Stomach (tissue), 9 donors: ENCODE measurements around the gene ARHGEF4. TPM values are rescaled to one million over a fixed set of nuclear protein-coding genes. Genes with fewer than 3 reads are reported as not detected.

Experiments used
- DNase-seq, 2 donors: peaks; one replicate each; pipeline versions ENCODE4 v3.0.0 to v3.0.0-alpha.2; 2013 to 2019
- H3K27ac ChIP-seq, 5 donors: fragments of 200-600 bp in 4 of 5; sonication (generic) in 4 of 5; one replicate each; pipeline ENCODE4 v1.5.1; 2013 to 2019; ENCODE audit warnings: mild to moderate bottlenecking in 1 of 5, moderate library complexity in 1 of 5
- H3K27me3 ChIP-seq, 3 donors: fragments of 200-600 bp; sonication (generic); one replicate each; pipeline ENCODE4 v1.5.1; 2017 to 2019; ENCODE audit warnings: mixed run types in 1 of 3
- H3K36me3 ChIP-seq, 4 donors: fragments of 200-600 bp; sonication (generic); 1 replicate in 3 of 4; 2 replicates in 1 of 4; pipeline ENCODE4 v1.5.1; 2016 to 2019
- H3K4me1 ChIP-seq, 4 donors: fragments of 200-600 bp; sonication (generic); one replicate each; pipeline ENCODE4 v1.5.1; 2016 to 2019
- H3K4me3 ChIP-seq, 4 donors: fragments of 200-600 bp; sonication (generic) in 3 of 4; one replicate each; pipeline ENCODE4 v1.5.1; 2016 to 2019; ENCODE audit warnings: mild to moderate bottlenecking in 1 of 4
- H3K9me3 ChIP-seq, 4 donors: fragments of 200-600 bp; sonication (generic); one replicate each; pipeline ENCODE4 v1.5.1; 2016 to 2019
- EP300 ChIP-seq: sonication (generic); formaldehyde crosslinking; IDR thresholded peaks from one replicate; pipeline ENCODE4 v1.6.1; 2017; ENCODE audit warnings: antibody characterized with exemption
- POLR2A ChIP-seq, 4 donors: fragments of 450-650 bp; IDR thresholded peaks; one replicate each; pipeline ENCODE4 v1.6.1; 2016; ENCODE audit warnings: antibody characterized with exemption in 4 of 4, control low read depth in 2 of 4, mild to moderate bottlenecking in 1 of 4, moderate library complexity in 1 of 4
- POLR2AphosphoS5 ChIP-seq, 3 donors: sonication (generic); formaldehyde crosslinking; IDR thresholded peaks; one replicate each; pipeline ENCODE4 v1.6.1; 2016; ENCODE audit warnings: antibody characterized with exemption in 3 of 3
- WGBS, 5 donors: extraction: QIAGEN DNeasy Blood & Tissue Kit in 3 of 5; methylation state at CpG; one replicate each; pipeline versions ENCODE4 v1.1.5 to v1.1.7; 2013 to 2018; 5-methylcytosine and 5-hydroxymethylcytosine counted together
- intact Hi-C: fragments of 100-400 bp; cut with DNase I; formaldehyde crosslinking; loops from one replicate; pipeline ENCODE4 v1.15.1; 2023; ENCODE audit warnings: low total_unique reads
- polyA plus RNA-seq, 3 donors: library from polyadenylated mRNA; stranded (reverse); fragments of 200-250 nt; gene quantifications; one replicate each; pipeline ENCODE4 v1.2.3, GENCODE V29; 2013
- total RNA-seq, 5 donors: library from RNA; depleted of rRNA; stranded (reverse); fragments of >200 nt; gene quantifications; one replicate each; pipeline versions ENCODE4 v1.1.0 to v1.2.3, GENCODE V29; 2014 to 2016
- TF ChIP-seq, protein P1 (sequence below), 7 experiments: fragments of 450-650 bp in 4 of 7; fragments of 200-600 bp in 3 of 7; sonication (generic) in 3 of 7; IDR thresholded peaks; one replicate each; pipeline ENCODE4 v1.5.1; 2016 to 2019; ENCODE audit warnings: antibody characterized with exemption in 7 of 7, control low read depth in 2 of 7, mild to moderate bottlenecking in 1 of 7
- donor health status: healthy with polysubstance abuse.
- donor health status: Bipolar disorder and iron deficiency.
- donor health status: healthy.

ARHGEF4 gene
- total and polyA plus RNA-seq, 8 donors: 1.4 to 32.3 (median 11.2) TPM; not detected in 1

DNA sequence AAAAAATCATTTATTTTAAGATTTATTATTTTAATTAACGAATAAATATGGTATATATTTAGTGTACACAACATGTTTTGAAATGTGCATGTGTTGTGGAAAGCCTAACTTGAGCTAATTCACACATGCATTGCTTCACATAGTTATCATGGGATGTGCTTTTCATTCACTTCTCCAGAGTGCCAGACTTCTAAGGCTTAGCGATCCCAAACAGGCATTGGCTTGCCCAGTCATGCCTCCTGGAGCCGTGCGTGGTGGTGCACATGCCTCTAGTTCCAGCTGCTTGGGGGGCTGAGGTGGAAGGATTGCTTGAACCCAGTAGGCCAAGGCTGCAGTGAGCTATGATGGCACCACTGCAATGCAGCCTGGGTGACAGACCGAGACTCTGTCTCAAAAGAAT lies 40.5 kb downstream of the ARHGEF4 start:
- intact Hi-C loops: loop anchor here (10.0 kb wide), 1 partner anchor 82 kb away; no protein-coding TSS in a partner anchor
- Histone ChIP-seq H3K36me3 (no peaks in the 10 kb centered on the region), H3K27me3 (peaks cover 0 to 23% (median 7%) of the 10 kb centered on the region in 3 donors), H3K4me1 (no peaks in the 10 kb centered on the region), H3K27ac (no peak overlapping the region), H3K9me3 (no peaks in the 10 kb centered on the region), H3K4me3 (no peak overlapping the region)
- TF ChIP-seq, protein P1, sequence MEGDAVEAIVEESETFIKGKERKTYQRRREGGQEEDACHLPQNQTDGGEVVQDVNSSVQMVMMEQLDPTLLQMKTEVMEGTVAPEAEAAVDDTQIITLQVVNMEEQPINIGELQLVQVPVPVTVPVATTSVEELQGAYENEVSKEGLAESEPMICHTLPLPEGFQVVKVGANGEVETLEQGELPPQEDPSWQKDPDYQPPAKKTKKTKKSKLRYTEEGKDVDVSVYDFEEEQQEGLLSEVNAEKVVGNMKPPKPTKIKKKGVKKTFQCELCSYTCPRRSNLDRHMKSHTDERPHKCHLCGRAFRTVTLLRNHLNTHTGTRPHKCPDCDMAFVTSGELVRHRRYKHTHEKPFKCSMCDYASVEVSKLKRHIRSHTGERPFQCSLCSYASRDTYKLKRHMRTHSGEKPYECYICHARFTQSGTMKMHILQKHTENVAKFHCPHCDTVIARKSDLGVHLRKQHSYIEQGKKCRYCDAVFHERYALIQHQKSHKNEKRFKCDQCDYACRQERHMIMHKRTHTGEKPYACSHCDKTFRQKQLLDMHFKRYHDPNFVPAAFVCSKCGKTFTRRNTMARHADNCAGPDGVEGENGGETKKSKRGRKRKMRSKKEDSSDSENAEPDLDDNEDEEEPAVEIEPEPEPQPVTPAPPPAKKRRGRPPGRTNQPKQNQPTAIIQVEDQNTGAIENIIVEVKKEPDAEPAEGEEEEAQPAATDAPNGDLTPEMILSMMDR (IDR thresholded peaks at IDR 0.05): no peak
- no peak for TF ChIP-seq POLR2A (IDR thresholded peaks at IDR 0.05)
- TF ChIP-seq POLR2AphosphoS5 (IDR thresholded peaks at IDR 0.05): no peak
- TF ChIP-seq EP300: no peak
- 71 to 80% (median 75%) methylated on average over 5 of the region's 5 CpGs for WGBS, 5 donors
- no peak for DNase-seq

DNA sequence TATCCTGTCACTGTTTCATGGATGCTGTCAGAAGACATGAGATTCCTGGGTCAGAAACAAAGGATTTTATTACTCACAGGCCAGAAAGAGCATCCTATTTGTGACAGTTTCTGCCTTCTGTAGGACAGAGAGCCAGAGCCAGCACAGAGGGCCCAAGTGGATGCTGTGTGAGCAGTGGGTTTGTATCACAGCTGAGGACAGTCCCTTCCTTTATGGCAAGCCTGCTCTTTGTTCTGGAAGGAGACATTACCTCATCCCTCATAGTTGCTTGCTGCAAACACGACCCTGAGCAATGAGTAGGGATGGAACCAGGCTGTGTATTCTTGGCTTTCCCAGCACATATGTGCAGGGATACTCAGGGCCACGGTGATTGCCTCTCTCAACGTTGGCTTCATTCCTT lies 41.6 kb downstream of the ARHGEF4 start:
- 58 to 68% (median 65%) methylated on average over 3 of the region's 3 CpGs for WGBS, 5 donors
- intact Hi-C loops: loop anchor here (10.0 kb wide), 1 partner anchor 84 kb away; no protein-coding TSS in a partner anchor
- Histone ChIP-seq H3K4me1 (no peaks in the 10 kb centered on the region), H3K27ac (no peak overlapping the region), H3K9me3 (no peaks in the 10 kb centered on the region), H3K4me3 (no peak overlapping the region), H3K27me3 (peaks cover 0 to 23% (median 7%) of the 10 kb centered on the region in 3 donors), H3K36me3 (no peaks in the 10 kb centered on the region)
- no peak for DNase-seq
- TF ChIP-seq POLR2AphosphoS5 (IDR thresholded peaks at IDR 0.05) (no peak), EP300 (no peak), POLR2A (IDR thresholded peaks at IDR 0.05) (no peak)
- TF ChIP-seq, protein P1 (IDR thresholded peaks at IDR 0.05): no peak

DNA sequence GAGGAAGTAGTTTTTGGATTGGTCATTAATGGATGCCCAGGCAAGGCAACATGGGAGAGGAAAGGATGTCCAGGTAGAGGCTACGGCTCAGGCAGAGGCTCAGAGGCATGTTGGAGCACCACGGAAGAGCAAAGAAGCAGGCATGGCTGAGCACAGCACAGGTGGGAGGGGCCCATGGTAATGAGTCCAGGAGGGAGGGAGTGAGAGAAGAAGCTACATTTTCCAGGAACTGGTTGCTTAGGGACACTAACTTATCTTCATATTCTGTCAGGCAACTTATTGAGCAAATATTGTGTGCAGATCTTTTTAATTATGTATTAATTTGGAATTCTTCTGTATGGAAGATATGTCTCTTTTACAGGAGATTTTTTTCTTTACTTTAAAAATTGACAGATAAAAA lies 42.2 kb downstream of the ARHGEF4 start:
- Histone ChIP-seq H3K9me3 (no peaks in the 10 kb centered on the region), H3K27me3 (peaks cover 0 to 23% (median 7%) of the 10 kb centered on the region in 3 donors), H3K4me3 (no peak overlapping the region), H3K36me3 (no peaks in the 10 kb centered on the region), H3K4me1 (no peaks in the 10 kb centered on the region), H3K27ac (no peak overlapping the region)
- DNase-seq: no peak
- WGBS, 5 donors: 67 to 84% (median 74%) methylated on average over 2 of the region's 2 CpGs
- intact Hi-C loops: loop anchor here (10.0 kb wide), 1 partner anchor 84 kb away; no protein-coding TSS in a partner anchor
- TF ChIP-seq EP300: no peak
- TF ChIP-seq POLR2AphosphoS5 (IDR thresholded peaks at IDR 0.05): no peak
- TF ChIP-seq, protein P1 (IDR thresholded peaks at IDR 0.05): no peak
- no peak for TF ChIP-seq POLR2A (IDR thresholded peaks at IDR 0.05)

DNA sequence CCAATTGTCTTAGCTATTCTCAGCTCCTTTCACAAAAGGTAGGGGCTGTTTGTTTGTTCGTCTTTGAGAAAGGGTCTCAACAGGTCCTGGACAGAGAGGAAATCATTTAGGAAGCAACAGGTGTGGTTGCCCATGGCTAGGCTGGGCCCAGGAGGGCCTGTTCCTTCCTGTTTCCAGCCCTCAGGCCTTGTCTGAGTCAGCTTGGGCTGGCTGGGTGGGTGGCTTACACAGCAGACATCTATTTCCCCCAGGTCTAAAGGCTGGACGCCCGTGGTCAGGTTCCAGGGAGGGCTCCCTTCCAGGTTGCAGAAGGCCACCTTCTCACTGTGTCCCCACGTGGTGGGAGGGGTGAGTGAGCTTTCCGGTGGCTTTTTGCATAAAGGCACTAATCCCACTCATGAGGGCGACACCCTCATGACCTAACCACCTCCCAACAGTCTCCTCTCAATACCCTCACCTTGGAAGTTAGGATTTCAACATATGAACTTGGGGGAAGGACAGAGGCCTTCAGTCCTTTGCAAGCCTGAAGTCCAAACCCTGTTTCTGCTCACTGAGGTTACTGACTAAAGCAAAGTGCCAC lies 45.5 kb downstream of the ARHGEF4 start:
- intact Hi-C loops: no loop called here
- DNase-seq: no peak
- Histone ChIP-seq H3K27ac (no peak overlapping the region), H3K9me3 (no peaks in the 10 kb centered on the region), H3K36me3 (no peaks in the 10 kb centered on the region), H3K27me3 (peaks cover 0 to 23% (median 3%) of the 10 kb centered on the region in 3 donors), H3K4me1 (no peaks in the 10 kb centered on the region), H3K4me3 (no peak overlapping the region)
- TF ChIP-seq, protein P1 (IDR thresholded peaks at IDR 0.05): no peak
- no peak for TF ChIP-seq EP300
- no peak for TF ChIP-seq POLR2A (IDR thresholded peaks at IDR 0.05)
- TF ChIP-seq POLR2AphosphoS5 (IDR thresholded peaks at IDR 0.05): no peak
- WGBS, 5 donors: 75 to 84% (median 77%) methylated on average over 6 of the region's 6 CpGs
